Osteoblast (primary cell): ENCODE data around the gene WBP1L. TPM values are rescaled to one million over a fixed set of nuclear protein-coding genes. Genes with fewer than 3 reads are reported as not detected.

Experiments
- DNase-seq: peaks from one replicate; pipeline ENCODE4 v3.0.0; 2011; ENCODE audit warnings: low spot score, mixed read lengths; ENCODE audit not compliant: insufficient read length; ENCODE audit errors: missing footprints
- H2AFZ ChIP-seq: 2 replicates; pipeline ENCODE4 v1.6.0; 2011; ENCODE audit warnings: mild to moderate bottlenecking, low read length
- H3K27ac ChIP-seq: 2 replicates; pipeline ENCODE4 v1.5.1; 2011; ENCODE audit warnings: mild to moderate bottlenecking, low read depth, low read length, moderate library complexity
- H3K27me3 ChIP-seq: 2 replicates; pipeline ENCODE4 v1.6.0; 2012; ENCODE audit warnings: mild to moderate bottlenecking, control low read depth, inconsistent platforms, low read length, moderate library complexity; ENCODE audit not compliant: insufficient read depth
- H3K36me3 ChIP-seq: 2 replicates; pipeline ENCODE4 v1.5.1; 2011; ENCODE audit warnings: mild to moderate bottlenecking, low read length, control low read depth, moderate library complexity; ENCODE audit not compliant: insufficient read depth
- H3K4me1 ChIP-seq: 2 replicates; pipeline ENCODE4 v1.5.1; 2011; ENCODE audit warnings: mild to moderate bottlenecking, low read length, control low read depth, moderate library complexity; ENCODE audit not compliant: insufficient read depth
- H3K4me2 ChIP-seq: 2 replicates; pipeline ENCODE4 v1.6.0; 2011; ENCODE audit warnings: mild to moderate bottlenecking, low read length; ENCODE audit not compliant: insufficient read depth
- H3K4me3 ChIP-seq: fragments of 200-600 bp; sonication (generic); 3 replicates; pipeline ENCODE4 v1.5.1; 2012; ENCODE audit warnings: mild to moderate bottlenecking, low read length, inconsistent platforms; ENCODE audit not compliant: insufficient read depth
- H3K79me2 ChIP-seq: 2 replicates; pipeline ENCODE4 v1.6.0; 2012; ENCODE audit warnings: mild to moderate bottlenecking, low read length, control low read depth, inconsistent platforms; ENCODE audit not compliant: insufficient read depth
- H3K9me3 ChIP-seq: 2 replicates; pipeline ENCODE4 v1.5.1; 2011; ENCODE audit warnings: low read depth, low read length, control low read depth
- H4K20me1 ChIP-seq: 2 replicates; pipeline ENCODE4 v1.6.0; 2012; ENCODE audit warnings: mild to moderate bottlenecking, low read length, control low read depth; ENCODE audit not compliant: insufficient read depth
- total RNA-seq: library from RNA; depleted of rRNA; stranded (reverse); fragments of >200 nt; gene quantifications from 2 replicates; pipeline ENCODE4 v1.2.3, GENCODE V29; 2012
- TF ChIP-seq, protein P1 (sequence below): IDR thresholded peaks from 2 replicates; pipeline ENCODE4 v1.5.1; 2011; ENCODE audit warnings: mild to moderate bottlenecking, low read depth, low read length, moderate library complexity; ENCODE audit errors: extremely low read depth

WBP1L gene
- total RNA-seq, 1 donor, result 76.4 TPM

DNA sequence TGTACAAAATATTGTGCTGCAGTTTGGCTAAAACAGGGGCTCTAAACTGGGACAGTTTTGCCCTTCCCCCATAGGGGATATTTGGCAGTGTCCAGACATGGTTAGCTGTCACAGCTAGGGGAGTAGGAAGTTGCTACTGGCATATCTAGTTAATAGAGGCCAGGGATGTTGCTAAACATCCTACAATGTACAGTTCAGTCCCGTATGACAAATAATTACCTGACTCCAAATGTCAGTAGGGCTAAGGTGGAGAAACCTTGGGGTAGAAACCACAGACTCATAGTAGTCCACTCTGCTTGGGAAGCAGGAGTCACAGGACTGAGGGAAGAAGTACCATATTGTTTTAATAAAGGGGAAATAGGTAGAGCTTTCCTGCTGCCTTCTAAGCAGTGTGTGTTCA is 39.8 kb downstream of the WBP1L start:
- no peak overlapping the region for H2AFZ ChIP-seq
- no peaks in the 10 kb centered on the region for H3K27me3 ChIP-seq
- peaks cover 55% of the 10 kb centered on the region for H3K4me1 ChIP-seq
- H3K4me3 ChIP-seq, result peak overlapping the region; percentile 40
- H3K79me2 ChIP-seq, result peaks cover 73% of the 10 kb centered on the region
- TF ChIP-seq, protein P1, sequence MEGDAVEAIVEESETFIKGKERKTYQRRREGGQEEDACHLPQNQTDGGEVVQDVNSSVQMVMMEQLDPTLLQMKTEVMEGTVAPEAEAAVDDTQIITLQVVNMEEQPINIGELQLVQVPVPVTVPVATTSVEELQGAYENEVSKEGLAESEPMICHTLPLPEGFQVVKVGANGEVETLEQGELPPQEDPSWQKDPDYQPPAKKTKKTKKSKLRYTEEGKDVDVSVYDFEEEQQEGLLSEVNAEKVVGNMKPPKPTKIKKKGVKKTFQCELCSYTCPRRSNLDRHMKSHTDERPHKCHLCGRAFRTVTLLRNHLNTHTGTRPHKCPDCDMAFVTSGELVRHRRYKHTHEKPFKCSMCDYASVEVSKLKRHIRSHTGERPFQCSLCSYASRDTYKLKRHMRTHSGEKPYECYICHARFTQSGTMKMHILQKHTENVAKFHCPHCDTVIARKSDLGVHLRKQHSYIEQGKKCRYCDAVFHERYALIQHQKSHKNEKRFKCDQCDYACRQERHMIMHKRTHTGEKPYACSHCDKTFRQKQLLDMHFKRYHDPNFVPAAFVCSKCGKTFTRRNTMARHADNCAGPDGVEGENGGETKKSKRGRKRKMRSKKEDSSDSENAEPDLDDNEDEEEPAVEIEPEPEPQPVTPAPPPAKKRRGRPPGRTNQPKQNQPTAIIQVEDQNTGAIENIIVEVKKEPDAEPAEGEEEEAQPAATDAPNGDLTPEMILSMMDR, result no peak
- peak overlapping the region; percentile 92 for H3K27ac ChIP-seq
- H3K9me3 ChIP-seq, result no peaks in the 10 kb centered on the region
- H4K20me1 ChIP-seq, result peaks cover 46% of the 10 kb centered on the region
- H3K4me2 ChIP-seq, result peak overlapping the region; percentile 74
- no peak for DNase-seq
- no peaks in the 10 kb centered on the region for H3K36me3 ChIP-seq

DNA sequence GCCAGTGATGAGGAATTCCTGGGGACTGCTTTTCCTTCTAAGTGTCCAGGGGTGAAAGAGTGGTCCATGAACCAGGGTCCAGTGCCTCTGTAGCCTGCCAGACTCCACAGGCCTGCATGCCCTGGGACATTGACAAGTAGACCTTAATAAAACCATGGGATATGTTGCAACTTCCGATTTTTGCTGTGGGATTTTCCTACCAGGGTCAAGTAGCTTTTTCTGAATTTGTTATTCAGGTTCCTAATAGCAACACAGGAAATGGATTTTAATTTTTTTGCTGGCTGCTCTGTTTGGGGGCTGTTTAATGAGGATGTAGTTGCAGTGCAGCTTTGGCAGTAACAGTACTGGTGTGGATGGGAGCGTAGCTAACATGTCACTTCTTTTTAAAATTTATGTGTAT is 42.1 kb downstream of the WBP1L start:
- peaks cover 33% of the 10 kb centered on the region for H3K4me1 ChIP-seq
- no peaks in the 10 kb centered on the region for H3K9me3 ChIP-seq
- TF ChIP-seq, protein P1, result no peak
- H4K20me1 ChIP-seq, result peaks cover 45% of the 10 kb centered on the region
- H3K27ac ChIP-seq, result peak overlapping the region; percentile 19
- H3K79me2 ChIP-seq, result peaks cover 70% of the 10 kb centered on the region
- peak; percentile 38 for DNase-seq
- no peak overlapping the region for H3K4me3 ChIP-seq
- no peak overlapping the region for H2AFZ ChIP-seq
- no peaks in the 10 kb centered on the region for H3K36me3 ChIP-seq
- H3K27me3 ChIP-seq, result no peaks in the 10 kb centered on the region
- no peak overlapping the region for H3K4me2 ChIP-seq

DNA sequence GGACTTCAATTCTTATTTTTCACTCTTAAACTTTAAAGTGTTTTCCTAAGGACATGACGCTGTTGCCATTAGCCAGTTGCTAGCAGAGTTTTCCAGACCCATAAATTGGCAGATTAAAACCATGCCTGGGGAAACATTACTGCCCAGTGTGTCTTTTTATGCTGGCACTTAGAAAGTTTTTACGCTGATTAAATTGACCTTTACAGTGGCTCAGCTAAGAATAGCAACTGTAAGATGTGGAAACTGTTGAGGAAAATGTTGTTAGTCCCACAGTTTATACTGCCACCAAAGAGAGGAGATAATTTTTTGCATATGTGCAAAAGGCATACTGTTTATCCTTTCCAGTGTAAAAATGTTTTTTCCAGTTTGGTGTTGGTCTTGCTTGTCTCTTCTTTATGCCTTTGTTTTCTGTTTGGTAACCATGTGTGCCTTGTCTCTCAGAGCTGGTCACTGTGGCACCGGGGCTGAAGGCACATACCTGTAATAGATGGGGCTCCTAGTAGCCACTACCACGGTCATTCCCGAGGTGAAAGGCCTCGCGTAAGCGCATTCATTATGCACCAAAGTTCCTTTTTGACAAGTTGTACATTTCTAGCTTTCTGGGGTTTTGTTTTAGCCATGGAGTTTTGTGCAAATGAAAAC is 48.1 kb downstream of the WBP1L start:
- H3K27ac ChIP-seq, result no peak overlapping the region
- H3K79me2 ChIP-seq, result peaks cover 90% of the 10 kb centered on the region
- no peak overlapping the region for H2AFZ ChIP-seq
- H3K4me1 ChIP-seq, result peaks cover 14% of the 10 kb centered on the region
- no peak overlapping the region for H3K4me3 ChIP-seq
- H3K36me3 ChIP-seq, result peaks cover 5% of the 10 kb centered on the region
- H3K27me3 ChIP-seq, result no peaks in the 10 kb centered on the region
- H3K4me2 ChIP-seq, result no peak overlapping the region
- peaks cover 55% of the 10 kb centered on the region for H4K20me1 ChIP-seq
- TF ChIP-seq, protein P1, result no peak
- no peaks in the 10 kb centered on the region for H3K9me3 ChIP-seq
- no peak for DNase-seq

DNA sequence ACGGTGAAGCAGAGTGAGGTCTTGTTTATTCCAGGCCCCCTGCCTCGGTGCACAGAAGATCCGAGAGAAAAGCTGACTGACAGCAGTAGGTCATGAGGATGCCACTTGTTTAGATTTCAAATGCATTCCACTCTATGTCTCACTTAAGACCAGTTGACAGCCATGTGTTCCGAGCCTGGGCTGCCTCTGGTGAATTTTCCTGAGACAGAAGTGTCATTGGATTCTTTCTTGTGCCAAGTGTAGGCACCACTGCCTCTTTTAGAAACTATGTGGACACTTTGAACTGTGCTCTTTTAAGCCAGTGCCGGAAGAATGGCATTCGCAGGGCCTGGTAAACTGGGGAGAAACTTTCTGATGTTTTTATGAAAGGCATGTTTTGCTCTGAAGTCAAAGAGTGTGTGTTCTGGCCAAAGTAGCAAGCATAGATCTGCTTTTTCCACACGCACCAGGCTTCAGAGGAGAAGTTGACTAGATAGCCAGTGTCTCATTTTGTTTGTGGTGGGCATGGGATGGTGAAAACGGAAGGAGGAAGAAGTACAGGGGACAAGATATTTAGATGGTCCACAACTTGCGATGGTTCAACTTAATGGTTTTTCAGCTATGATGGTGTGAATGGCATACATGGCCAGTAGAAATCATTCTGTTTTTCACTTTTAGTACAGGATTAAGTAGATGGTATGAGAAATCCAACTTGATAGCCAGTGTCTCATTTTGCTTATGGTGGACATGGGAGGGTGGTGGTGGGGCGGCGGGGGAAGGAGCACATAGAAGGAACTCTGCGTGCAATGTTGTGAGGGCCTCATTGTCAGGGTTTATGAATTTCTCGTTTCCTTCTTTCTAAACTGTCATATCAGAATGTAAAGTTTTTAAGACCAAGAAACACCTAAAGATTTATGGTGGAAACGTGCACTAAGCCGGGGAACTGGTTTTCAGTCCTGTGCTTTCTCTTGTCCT is 52.0 kb downstream of the WBP1L start:
- H3K27ac ChIP-seq, result peak overlapping the region; percentile 38
- H3K9me3 ChIP-seq, result no peaks in the 10 kb centered on the region
- peak overlapping the region; percentile 34 for H3K4me2 ChIP-seq
- TF ChIP-seq, protein P1, result no peak
- no peak overlapping the region for H2AFZ ChIP-seq
- peaks cover 70% of the 10 kb centered on the region for H3K79me2 ChIP-seq
- H3K36me3 ChIP-seq, result peaks cover 34% of the 10 kb centered on the region
- H3K4me1 ChIP-seq, result peaks cover 23% of the 10 kb centered on the region
- H3K4me3 ChIP-seq, result no peak overlapping the region
- no peaks in the 10 kb centered on the region for H3K27me3 ChIP-seq
- DNase-seq, result no peak
- peaks cover 41% of the 10 kb centered on the region for H4K20me1 ChIP-seq
